HG03469 (cell line): ENCODE results near the gene FAM118B.
A peak's percentile ranks its signal among the peaks of the same experiment; 100 is the strongest.

Source experiments
- ATAC-seq: cut with Tn5 transposase; IDR thresholded peaks from one replicate; pipeline ENCODE4 v1.9.1; 2021; ENCODE audit warnings: mild to moderate bottlenecking, moderate library complexity, moderate number of reproducible peaks; ENCODE audit not compliant: unreplicated experiment

The FAM118B gene

GRCh38 chr11:126186025-126186698, 25.4 kb upstream of the FAM118B start:
- no peak for ATAC-seq

GRCh38 chr11:126186708-126187529, 24.7 kb upstream of the FAM118B start:
- ATAC-seq, result no peak

- peak; percentile 84 for ATAC-seq
Measured at GRCh38 chr11:126188332-126189108, 23.1 kb upstream of the FAM118B start.

- peak; percentile 78 for ATAC-seq
Measured at GRCh38 chr11:126189109-126189929, 22.3 kb upstream of the FAM118B start.

GRCh38 chr11:126190792-126191191, 20.8 kb upstream of the FAM118B start:
- ATAC-seq, result no peak

GRCh38 chr11:126191379-126192073, 20.1 kb upstream of the FAM118B start:
- no peak for ATAC-seq

- ATAC-seq, result no peak
Measured at GRCh38 chr11:126192361-126192760, 19.2 kb upstream of the FAM118B start.

GRCh38 chr11:126193038-126193478, 18.5 kb upstream of the FAM118B start:
- ATAC-seq, result no peak

- no peak for ATAC-seq
Measured at GRCh38 chr11:126194121-126194543, 17.4 kb upstream of the FAM118B start.

GRCh38 chr11:126195119-126195518, 16.5 kb upstream of the FAM118B start:
- no peak for ATAC-seq

GRCh38 chr11:126197277-126197939, 14.2 kb upstream of the FAM118B start:
- ATAC-seq, result no peak

GRCh38 chr11:126198648-126199047, 12.9 kb upstream of the FAM118B start:
- no peak for ATAC-seq

- ATAC-seq, result no peak
Measured at GRCh38 chr11:126202646-126203359, 8.8 kb upstream of the FAM118B start.

GRCh38 chr11:126205359-126205758, 6.2 kb upstream of the FAM118B start:
- ATAC-seq, result no peak

GRCh38 chr11:126207896-126208295, 3.7 kb upstream of the FAM118B start:
- no peak for ATAC-seq

- no peak for ATAC-seq
Measured at GRCh38 chr11:126210871-126211235, 729 bp upstream of the FAM118B start.

GRCh38 chr11:126212089-126212660, 593 bp downstream of the FAM118B start:
- no peak for ATAC-seq

- ATAC-seq, result no peak
Measured at GRCh38 chr11:126214441-126214840, 2.9 kb downstream of the FAM118B start.
